GM19455 (cell line): ENCODE data around the gene TP53BP2.
"Not testable (repeated sequence)": the region's sequence is repeated elsewhere in the genome, so short reads cannot be mapped to it uniquely, and the experiment has no call there.

ENCODE experiments used
- ATAC-seq: cut with Tn5 transposase; IDR thresholded peaks from one replicate; pipeline ENCODE4 v1.9.1; 2021; ENCODE audit not compliant: unreplicated experiment

Gene TP53BP2

GRCh38 chr1:223845810-223846682 lies at the start of gene TP53BP2:
Gene TP53BP2 (minus strand): TSS chr1:223845947. CDS start chr1:223845680, 267 bp downstream.
- ATAC-seq = peak; percentile 78

- ATAC-seq = not testable (repeated sequence)
Observed at GRCh38 chr1:223890494-223890893, 44.7 kb upstream of the TP53BP2 start.

- not testable (repeated sequence) for ATAC-seq
Observed at GRCh38 chr1:223889319-223889718, 43.6 kb upstream of the TP53BP2 start.

GRCh38 chr1:223887747-223888418 lies 42.1 kb upstream of the TP53BP2 start:
- ATAC-seq = no peak

DNA sequence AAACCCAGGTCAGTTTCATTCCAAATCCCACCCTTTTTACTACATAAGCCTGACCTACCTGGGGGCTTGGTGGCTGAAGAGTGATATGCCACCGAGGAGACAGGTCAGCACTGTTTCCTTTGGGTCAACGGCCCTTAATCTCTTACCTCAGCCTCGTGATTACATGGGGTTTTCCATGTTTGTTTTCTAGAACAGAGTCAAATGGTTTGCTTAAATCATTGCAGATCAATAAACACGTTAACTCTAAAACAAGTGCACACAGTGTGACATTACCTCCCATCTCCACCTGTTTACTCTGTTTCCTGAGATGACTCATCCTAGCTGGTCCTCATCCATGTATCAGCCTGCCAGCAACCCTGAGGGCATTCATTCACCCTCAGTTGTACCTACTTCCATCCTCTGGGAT lies 40.8 kb upstream of the TP53BP2 start:
- ATAC-seq = no peak

DNA sequence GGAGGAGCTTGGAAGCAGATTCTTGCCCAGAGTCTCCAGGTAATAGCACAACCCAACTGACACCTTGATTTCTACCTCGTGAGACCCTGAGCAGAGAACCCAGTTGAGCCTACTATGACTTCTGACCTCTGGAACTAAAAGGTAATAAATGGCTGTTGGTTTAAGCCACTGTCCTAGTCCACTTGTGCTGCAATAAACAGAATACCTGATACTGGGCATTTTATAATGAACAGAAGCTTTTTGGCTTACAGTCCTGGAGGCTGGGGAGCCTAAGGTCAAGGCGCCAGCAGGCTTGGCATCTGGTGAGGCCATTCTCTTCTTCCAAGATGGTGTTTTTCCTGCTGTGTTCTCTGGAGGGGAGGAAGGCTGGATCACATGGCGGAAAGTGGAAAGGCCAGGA lies 39.9 kb upstream of the TP53BP2 start:
- ATAC-seq = no peak

DNA sequence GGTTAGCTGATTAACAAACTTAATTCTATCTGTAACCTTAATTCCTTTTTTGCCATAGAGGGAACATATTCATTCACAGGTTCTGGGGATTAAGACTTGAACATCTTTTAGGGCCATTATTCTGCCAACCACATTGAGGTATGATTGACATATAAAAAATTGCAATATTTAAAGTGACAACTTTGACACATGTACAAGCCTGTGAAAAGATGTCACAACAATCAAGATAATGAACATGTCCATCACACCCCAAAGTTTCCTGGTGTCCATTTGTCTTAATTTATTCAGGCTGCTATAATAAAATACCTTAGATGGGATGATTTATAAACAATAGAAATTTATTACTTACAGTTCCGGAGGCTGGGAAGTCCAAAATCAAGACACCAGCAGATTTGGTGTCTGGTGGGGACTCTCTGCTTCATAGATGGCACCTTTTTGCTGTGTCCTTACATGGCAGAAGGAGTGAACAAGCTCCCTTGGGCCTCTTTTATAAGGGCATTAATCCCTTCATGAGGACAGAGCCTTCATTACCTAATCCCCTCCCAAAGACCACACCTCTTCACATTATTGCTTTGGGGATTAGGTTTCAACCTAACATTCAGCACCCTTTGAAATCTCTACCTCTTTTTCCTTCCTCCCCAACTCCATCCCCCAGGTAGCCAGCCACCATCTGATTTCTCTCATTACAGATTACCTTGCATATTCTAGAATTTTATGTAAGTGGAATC lies 33.0 kb upstream of the TP53BP2 start:
- no peak for ATAC-seq

DNA sequence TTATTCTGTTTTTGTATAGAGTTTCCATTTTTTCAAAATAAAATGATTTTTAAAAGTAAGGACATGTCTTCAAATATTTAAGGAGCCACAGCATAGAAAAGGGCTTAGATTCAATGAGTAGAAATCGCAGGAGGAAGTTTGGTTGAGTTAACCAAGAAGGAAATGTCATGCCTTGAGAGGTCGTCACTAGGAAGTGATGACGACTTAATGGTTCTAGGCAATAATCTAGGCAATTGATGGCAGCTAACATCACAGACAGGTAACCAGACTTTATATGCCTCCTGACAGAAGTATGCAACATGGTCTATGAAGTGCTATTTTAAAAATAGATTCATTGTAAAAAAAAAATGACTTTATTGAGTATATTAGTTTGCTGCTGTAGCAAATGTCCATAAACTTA lies 32.1 kb upstream of the TP53BP2 start:
- no peak for ATAC-seq

DNA sequence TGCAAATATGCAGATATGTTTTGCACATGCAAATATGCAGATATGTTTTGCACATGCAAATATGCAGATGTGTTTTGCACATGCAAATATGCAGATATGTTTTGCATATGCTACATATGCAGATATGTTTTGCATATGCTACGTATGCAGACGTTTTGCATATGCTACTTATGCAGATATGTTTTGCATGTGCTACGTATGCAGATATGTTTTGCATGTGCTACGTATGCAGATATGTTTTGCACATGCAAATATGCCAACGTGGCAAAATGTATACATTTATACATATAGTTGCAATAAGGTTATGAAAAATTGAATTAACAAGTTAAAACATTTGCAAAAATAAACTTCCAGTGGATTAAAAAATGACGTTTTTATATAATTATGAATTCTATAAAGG lies 30.8 kb upstream of the TP53BP2 start:
- no peak for ATAC-seq

GRCh38 chr1:223873044-223873443 lies 27.3 kb upstream of the TP53BP2 start:
- ATAC-seq = no peak

DNA sequence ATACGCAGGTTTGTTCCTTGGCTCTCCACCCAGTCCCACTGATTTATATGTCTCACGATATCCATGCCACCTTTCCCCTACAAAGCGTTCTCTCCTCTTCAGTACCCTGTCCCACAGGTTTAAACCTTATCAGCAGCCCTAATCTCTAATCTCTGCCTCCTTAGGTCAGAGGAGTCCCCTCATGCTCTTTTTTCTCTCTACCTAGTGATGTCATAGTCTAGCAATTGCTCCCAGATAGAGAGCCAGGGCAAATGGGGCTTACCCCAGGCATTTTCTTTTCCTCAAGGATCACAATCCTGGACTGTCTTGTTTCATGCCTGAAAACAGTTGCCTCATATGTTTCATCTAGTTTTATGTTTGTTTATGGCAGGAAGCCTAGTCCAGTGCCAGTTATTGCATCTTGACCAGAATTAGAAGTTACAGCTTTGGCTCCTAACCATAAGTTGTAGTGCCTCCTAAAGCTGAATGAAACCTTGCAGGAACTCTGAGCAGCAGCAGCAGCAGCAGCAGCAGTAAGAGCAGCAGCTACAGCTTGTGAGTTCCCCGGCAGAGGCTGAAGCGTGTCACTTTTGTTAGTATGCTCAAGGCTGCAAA lies 26.7 kb upstream of the TP53BP2 start:
- ATAC-seq = no peak

DNA sequence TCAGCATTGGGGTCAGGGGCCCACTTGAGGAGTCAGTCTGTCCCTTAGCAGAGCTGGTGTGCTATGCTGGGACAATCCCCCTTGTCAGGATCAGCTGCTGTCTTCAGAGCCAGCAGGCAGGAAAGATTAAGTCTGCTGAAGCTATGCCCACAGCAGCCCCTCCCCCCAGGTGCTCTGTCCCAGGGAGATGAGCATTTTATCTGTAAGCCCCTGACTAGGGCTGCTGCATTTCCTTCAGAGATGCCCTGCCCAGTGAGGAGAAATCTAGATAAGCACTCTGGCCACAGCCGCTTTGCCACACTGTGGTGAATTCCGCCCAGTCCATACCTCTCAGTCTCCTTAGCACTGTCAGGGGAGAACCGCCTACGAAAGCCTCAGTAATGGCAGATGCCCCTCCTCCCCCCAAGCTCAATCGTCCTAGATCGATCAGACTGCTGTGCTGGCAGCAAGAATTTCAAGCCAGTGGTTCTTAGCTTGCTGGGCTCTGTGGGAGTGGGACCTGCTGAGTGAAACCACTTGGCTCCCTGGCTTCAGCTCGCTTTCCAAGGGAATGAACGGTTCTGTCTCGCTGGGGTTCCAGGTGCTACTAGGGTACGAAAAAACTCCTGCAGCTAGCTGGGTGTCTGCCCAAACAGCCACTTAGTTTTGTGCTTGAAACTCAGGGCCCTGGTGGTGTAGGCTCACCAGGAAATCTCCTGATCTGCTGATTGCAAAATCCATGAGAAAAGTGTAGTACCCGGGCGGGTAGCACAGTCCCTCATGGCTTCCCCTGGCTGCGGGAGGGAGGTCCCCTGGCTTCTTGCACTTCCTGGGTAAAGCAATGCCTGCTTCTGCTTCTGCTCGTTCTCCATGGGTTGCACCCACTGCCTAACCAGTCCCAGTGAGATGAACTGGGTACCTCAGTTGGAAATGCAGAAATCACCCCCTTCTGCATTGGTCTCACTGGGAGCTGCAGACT lies 25.1 kb upstream of the TP53BP2 start:
- no peak for ATAC-seq

- not testable (repeated sequence) for ATAC-seq
Observed at GRCh38 chr1:223864599-223865368, 19.0 kb upstream of the TP53BP2 start.

DNA sequence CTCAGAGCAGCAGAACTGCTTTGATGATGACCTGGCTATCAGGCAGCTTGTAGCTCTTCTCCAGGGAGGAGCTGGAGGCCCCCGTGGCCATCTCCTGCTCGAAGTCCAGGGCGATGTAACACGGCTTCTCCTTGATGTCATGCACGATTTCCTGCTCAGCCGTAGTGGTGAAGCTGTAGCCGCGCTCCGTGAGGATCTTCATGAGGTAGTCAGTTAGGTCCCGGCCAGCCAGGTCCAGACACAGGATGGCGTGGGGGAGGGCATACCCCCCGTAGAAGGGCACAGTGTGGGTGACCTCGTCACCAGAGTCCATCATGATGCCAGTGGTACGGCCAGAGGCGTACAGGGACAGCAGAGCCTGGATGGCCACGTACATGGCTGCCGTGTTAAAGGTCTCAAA lies 18.3 kb upstream of the TP53BP2 start:
- no peak for ATAC-seq

- no peak for ATAC-seq
Observed at GRCh38 chr1:223861904-223862303, 16.2 kb upstream of the TP53BP2 start.

DNA sequence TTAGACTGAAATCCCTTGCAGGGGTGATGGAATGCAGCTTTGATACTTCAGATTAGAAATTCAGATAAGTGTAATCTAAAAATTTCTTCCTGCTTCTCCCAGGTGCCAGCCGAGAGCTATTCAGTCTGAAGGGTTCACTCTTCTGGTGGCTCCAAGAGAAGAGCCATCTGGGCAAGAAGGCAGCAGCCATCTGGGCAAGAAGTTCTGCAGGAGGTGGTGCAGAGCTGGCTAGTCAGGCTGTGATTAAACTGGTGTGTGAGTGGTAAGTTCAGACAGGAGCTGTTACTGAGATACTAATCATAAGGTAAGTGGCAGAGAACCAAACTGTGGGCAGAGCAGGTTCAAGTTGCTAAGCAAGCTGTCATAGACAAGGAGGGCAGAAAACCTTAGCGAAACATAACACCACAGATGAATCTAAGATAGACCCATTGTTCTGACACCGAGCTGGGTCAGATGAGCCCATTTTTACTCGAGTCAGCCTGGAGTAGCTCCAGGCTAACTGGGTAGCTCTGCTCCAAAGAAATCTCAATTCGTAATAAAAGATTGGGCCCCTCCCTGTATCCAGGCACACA lies 14.4 kb upstream of the TP53BP2 start:
- no peak for ATAC-seq

DNA sequence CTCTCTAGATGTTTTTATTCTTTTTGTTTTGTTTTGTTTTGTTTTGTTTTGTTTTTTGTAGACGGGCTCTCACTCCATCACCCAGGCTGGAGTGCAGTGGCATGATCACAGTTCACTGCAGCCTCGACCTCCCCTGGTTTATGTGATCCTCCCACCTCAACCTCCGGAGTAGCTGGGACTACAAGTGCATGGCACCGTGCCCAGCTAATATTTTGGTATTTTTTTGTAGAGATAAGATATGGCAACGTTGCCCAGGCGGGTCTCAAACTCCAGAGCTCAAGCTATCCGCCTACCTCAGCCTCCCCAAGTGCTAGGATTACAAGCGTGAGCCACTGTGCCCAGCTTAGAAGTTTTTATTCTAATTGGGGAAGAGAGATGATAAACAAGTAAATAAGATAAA lies 13.3 kb upstream of the TP53BP2 start:
- ATAC-seq = no peak

DNA sequence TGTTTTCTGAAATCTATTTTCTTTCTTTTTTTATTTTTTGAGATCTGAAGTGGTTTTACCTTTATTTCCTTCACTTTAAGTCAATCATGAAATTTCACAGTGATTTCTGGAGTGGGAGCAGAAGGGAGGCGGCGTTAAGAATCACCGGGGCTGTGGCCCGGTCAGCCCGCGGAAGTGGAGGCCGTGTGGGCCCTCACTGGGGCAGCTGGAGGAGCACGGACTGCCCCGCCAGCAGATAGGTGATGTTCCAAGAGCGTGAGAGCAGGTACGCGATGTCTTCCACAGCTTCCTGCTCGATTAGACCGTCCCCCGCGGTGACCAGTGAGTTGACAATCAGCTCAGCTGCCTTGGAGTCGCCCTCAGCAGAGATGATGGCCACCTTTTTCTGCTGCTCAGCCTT lies 10.6 kb upstream of the TP53BP2 start:
- ATAC-seq = no peak

DNA sequence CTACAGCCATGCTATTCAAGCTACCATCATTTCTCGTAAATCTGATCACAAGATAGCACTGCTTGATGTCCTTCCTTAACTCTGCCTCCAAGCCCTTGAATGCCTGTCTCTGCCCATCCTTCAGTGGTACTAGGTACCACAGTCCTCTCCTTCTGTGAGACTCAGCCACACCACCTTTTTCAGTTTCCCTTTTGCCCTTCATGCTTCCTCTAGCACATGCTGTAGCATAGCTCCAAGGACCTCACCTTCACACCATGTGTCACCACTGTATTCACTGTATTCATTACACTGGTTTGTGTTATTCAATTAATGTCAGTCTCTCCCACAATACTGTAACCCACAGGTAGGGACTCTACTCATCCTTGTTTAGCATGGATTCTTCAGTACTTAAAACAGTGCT lies 8.0 kb upstream of the TP53BP2 start:
- ATAC-seq = no peak
